ENCODE results near the gene SLC5A3. TPM values are rescaled to one million over a fixed set of nuclear protein-coding genes. Genes with fewer than 3 reads are reported as not detected.

Gene SLC5A3
- 39.1 and 45.1 TPM in 2 replicates for total RNA-seq

DNA sequence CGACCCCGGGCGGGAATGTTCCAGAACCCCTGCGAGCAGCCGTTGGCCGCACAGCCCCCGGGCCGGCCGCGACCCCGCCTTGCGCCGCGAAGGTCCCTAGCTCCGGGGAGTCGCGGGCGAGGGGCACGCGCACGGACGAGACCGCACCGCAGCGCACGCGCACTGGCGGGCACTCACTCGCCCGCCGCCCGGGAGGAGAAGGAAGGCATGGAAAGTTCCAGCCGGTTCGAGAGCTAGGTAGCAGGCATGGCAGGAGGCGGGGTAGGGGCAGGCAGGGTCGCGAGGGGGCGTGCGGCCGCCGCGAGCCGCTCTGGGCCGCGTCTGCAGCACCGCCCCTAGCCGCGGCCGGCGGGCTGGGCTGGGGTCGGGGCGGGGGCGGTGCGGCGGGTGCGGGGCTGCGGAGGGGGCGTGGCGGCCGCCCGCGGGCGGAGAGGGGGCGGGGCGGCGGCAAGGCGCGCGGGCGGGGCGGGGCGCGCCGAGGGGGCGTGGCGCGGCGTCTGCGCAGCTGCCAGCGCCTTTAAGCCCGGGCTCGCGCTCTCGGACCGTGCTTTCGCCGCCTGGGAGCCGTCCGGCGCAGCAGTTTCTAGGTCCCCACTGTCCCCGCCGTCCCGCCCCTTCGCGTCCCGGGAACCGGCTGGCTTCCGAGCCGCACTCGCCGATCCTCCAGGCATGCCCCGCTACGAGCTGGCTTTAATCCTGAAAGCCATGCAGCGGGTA, at the start of gene SLC5A3, which contains the start of gene MRPS6:
Gene SLC5A3 (plus strand): TSS at position 547 of the 717 bp plus-strand sequence. CDS start 21,621 bp downstream, outside the sequence.
Gene MRPS6 (plus strand): TSS at position 547 of the 717 bp plus-strand sequence. CDS start 123 bp downstream, at position 670.
- peak; percentile 88 for DNase-seq

DNA sequence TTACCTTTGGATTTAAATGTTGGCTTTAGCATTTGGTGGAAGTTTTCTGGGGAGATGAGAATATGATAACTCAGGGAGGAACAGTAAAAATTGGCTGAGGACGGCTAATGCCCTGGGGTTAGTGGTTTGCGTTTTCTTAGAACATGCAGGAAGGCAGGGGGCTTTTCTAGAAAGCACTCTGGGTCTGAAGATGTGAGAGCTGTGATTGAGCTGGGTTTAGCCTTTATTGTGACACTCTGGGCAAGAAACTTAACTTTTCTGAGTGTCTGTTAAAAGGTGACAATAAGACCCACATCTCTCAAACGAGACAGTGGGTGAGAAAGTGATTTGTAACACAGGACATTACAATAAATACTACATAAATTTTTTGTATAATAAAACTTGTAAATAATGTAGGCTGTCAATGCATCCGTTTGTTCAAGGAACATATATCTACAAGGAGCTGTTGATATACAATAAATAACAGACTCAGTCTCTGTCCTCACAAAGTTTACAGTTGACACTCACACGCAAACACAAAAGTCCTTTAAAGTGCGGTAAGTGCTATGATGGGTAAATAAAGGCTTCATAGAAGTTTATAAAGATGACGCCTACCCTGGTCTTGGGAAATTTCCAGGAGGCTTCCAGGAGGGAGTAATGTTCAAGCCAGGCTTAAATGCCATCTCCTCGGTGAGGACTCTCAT, 49.5 kb upstream of the SLC5A3 start:
- no peak for DNase-seq

DNA sequence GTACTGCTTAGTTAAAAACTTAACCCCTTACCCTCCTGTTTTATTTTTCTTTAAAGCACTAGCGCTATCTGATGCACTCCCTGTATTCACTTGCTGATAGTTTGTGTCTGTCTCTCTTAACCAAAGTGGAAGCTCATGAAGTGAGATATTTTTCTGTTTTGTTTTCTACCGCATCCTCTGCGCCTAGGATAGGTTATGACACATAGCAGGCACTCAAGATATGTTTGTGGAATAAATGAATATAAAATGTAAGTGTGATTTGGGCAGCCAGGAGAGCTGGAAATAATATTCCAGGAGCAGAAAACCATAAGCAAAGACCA, 49.0 kb upstream of the SLC5A3 start:
- no peak for DNase-seq

DNA sequence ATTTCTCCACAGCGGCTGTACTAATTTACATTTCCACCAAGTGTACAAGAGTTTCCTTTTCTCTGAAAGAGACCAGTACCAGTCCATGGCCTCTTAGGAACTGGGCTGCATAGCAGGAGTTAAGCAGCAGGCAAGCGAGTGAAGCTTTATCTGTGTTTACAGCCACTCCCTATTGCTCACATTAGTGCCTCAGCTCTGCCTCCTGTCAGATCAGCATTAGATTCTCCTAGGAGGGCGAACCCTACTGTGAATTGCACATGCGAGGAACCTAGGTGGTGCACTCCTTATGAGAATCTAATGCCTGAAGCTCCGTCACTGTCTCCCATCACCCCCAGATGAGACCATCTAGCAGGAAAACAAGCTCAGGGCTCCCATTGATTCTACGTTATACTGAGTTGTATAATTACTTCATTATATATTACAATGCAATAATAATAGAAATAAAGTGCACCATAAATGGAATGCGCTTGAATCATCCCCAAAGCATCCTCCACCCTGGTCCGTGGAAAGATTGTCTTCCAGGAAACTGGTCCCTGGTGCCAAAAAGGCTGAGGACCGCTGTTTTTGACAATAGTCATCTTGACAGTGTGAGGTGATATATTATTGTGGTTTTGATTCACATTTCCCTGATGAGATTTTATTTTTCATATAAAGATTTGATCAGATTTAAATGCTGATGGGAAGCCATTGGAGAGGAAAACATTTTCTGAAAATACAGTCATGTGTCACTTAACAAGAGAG, 45.5 kb upstream of the SLC5A3 start:
- no peak for DNase-seq

DNA sequence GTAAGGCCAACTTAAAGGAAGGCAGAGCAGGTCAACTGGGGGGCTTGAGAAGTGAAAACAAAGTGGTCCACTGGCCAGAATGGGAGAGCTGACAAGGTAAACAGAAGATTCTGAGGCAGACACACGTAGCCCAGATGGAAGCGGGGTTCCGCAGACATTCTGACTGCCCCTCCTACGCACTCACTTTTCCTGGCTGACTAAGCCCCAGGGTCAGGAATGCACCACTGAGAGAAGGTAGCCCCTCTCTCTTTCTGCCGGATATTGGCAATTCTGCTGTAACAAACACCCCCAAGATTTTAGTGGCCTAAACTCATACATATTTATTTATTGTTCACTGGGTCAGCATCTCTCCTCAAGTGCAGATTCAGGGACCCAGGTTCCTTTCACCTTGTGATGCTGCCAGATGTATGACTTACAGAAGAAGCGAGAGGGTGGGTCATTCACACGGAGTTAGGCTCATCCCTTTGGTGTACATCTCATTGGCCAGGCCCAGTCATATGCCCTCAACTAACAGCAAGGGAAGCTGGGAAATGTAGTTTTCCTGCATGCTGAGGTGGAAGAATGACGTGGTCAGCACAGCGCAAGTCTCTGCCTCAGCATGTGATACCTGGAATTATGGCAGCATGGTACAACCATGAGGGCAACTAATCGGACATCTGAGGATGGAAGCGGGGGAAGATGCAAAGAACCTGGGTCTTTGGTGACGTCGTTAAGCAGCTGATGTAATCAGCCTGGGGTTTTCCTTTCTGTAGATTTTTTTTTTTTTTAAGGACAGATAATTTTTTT, 43.4 kb upstream of the SLC5A3 start:
- DNase-seq, result peak; percentile 89

DNA sequence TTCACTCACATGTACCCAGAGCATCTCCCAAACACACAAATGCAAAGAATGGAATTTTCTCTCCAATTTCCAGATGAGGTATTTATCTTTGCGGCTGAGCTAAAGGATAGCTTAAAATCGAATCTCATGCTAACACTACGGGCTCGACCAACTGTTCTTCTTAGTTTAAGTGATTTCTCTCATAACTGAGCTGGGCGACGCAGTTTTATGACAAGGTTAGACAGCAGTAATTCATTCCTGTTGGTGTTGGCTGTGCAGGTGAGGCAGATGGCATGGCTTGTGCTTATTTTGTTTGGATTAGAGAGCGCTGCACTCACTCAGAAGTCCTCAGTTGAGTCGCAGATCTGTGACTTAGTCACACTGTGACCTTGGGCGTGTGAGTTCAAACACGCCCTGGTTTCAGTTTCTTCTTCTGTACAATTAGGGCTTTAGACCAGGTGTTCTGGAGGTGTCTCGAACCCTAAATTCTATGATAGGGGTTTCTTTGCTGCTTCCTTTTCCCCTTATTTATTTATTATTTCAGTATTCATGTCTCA, 41.5 kb upstream of the SLC5A3 start:
- DNase-seq, result no peak

DNA sequence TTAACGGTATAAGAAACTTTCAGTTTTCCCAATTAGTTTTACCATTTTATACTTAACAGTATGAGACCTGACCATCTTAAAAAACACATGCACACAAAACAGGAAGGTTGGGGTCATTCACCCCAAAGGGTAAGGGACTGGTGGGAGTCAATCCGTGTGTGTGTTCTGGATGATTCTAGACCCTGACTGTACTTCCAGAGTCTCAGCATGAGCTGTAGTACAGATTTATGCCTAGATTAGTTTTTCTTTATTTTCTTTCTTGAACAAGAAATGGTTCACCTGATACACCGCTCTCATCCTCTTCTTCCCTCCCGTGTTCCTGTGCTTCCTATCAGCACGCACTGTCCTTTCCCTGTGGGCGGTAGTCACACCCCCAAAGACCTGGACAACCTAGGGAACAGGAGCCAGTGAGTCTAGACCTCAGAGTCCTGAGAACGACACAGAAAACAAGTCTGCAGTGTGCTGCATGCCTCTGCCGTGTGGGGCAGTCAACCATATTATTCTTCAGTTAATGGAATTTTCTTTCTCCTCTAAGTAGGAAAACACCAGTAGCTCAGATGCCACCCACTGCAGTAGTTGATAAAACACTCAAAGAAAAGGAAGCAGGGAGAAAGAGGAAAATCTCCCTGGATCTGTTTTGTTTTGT, 38.9 kb upstream of the SLC5A3 start:
- no peak for DNase-seq

DNA sequence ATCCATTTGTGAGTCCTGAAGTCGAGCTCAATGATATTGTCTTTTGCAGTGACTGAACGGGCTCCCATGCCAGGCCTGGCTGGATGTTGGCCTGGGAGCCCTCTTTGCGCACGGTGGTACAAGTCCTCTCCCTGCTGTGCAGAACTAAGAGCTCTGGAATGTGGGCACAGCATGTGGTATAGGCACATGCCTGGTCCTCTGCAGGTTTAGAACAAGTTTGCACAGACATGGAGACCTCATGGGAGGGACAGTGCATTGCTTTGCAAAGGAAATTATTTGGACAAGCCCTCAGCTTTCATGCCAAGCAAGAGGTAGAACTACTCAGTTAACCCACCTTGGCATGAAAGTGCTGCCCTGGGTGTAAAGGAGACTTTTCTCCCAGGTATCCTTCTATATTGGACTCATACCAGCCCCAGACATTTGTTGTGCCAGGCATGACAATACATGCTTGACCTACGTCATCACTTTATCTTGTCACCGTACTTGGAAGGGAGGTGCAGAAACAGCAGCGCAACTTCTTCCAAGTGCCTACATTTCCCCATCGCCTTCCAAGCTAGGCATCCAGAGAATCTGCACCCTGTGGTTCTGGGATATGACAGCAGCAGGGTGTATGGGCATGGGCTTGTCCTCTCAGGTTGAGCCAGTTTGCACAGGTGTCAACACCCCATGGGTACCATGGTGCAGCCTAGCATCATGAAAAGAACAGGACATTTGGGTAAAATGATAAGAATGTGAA, 37.6 kb upstream of the SLC5A3 start:
- no peak for DNase-seq

DNA sequence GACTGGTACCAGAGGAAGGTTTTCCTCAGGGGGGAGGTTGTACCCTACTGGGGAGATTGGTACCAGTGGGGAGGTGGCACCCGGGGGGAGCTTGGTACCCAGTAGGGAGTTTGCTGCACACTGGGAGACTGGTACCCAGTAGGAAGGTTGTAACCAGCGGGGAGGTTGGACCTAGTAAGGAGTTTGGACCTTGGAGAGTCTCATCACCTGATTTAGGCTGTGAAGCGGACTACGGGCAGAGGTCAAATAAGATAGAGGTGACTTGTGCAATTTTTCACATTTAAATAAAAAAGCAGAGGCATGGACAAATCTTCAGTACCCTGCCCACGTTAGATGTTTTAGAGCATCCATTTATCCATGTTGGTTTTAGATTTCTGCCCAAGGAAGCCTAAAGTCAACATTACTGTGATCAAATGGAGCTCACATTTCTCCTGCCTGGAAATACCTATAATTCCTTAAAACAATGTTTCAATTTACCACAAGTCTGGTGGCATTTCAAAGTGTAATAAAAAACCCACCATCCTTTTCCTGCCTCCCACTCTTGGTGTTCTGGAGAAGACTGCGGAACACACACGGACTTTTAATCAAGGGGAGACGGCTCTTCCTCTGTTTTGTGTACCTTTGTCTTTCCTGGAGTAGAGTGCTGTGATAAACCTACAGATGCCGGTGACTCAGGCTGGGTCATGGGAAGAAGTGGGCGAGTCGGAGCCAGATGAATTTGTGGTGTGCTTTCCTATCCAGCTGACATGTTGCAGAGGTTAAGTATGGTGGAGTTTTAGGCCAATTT, 36.2 kb upstream of the SLC5A3 start:
- DNase-seq, result peak; percentile 85

DNA sequence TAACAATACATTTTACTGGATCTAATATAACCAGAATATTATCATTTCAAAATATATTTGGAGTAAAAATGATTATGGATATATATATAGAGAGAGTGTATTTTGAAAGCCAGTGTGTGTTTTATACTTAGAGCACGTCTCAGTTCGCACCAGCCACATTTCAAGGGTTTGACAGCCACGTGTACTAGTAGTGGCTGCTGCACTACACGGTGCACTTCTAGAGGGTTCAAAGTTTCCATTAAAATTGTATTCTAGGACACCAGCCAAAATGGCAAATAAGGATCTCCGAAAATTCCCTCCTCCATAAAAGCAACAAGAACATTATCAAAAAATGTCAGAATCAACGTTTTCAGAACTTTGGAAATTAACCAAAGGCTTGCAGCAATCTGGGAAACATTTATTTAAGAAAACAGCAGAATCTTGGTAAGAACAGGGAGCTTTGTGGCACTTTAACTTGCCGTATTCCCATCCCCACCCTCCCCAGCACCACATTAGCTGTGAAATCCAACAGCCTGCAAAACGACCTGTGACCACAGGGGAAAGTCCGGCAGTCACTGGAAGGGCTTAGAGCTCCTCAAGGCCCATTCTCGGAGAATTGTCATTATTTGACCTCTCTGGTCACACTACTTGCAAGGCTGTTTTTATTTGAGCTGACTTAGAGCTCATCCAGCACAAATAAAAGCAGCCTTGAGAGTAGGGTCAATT, 33.5 kb upstream of the SLC5A3 start:
- DNase-seq, result no peak

DNA sequence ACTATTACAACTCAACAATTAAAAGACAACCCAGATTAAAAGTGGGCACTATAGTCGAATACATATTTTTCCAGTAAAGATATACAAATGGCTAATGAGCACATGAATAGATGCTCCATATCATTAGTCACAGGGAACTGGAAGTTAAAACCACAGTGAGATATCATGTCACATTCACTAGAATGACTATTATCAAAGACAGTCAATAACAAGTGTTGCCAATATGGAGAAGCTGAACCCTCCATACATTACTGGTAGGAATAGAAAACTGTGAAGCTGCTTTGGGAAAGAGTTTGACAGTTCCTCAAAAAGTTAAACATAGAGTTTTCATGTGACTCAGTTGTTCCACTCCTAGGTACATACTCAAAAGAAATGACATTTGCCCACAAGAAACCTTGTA, 30.6 kb upstream of the SLC5A3 start:
- no peak for DNase-seq

DNA sequence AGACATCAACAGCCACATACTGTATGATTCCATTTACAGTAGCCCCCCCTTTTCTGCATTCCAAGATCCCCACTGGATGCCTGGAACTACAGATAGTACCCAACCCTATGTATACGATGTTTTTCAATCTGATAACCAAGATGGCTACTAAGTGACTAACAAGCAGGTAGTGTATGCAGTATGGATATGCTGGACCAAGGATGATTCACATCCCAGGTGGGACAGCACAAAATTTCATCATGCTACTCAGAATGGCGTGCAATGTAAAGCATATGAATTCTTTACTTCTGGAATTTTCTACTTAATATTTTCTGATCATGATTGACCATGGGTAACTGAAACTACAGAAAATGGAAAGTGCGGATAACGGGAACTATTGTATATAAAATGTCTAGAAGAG, 30.0 kb upstream of the SLC5A3 start:
- DNase-seq, result no peak

DNA sequence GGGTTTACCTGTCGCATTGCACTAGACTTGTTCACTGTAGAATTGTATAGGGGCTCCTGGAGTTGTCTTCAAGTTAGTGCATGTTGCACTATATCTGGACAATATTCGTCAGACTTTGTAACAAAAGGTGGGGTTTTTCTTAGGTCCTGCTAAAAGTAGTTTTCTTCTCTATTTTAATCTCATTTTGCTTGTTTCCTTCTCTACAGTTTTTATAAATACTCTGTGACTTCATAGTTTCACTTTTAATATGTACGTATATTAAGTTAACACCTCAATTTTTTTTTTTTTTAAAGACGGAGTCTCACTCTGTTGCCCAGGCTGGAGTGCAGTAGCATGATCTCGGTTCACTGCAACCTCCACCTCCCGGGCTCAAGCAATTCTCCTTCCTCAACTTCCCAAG, 26.5 kb upstream of the SLC5A3 start:
- no peak for DNase-seq

DNA sequence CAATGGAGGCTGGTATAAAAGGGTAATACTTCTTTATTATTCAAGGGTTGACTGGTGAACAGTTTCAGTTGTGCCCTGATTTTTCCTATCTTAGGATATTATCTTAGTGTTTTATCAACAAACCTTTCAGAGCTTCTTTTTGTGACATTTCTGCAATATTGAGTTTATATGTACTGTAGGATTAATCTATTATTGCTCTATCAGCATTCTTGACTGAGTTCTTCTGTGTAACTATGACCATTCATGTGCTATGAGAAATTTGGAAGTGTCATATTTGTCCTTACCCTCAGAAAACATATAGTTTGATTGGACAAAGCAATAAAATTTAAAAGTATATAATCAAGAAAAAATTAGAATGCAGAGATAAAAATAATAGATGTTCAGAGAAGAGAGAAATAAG, 25.5 kb upstream of the SLC5A3 start:
- no peak for DNase-seq

DNA sequence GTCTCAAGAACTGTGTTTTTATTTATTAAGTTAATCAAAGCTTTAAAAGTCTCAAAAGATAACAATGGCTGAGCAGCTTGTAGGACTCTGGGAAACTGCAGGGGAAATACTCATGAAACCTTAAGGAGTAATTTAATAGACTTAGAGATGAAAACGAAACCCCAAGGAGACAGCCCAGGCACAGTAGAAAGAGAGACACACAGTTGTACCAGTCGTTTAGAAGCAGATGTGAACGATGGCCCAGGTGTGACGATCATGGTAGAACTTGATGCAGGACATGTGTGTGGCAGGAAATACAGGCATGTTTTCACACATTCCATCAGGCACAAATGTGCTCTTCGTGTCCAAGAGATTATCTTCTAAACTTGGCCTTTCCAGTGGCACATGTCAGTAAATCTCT, 21.2 kb upstream of the SLC5A3 start:
- DNase-seq, result no peak

DNA sequence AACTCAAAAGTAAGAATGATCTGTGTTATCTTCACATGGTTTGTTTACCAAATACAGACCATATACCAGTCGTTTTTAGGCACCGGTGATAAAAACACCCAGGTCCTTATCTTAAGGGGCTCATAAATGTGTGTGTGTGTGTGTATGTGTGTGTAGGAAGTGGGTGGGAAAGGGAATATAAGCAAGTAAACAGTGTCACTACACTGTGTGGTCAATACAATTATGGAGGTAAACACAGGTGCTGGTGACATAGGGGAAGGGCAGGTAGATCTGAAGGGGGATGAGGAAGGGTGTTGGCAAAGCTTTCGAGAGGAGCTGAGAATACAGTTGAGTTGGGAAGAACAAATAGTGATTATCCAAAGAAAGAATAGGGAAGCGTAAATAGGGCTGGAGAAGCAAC, 19.1 kb upstream of the SLC5A3 start:
- no peak for DNase-seq

DNA sequence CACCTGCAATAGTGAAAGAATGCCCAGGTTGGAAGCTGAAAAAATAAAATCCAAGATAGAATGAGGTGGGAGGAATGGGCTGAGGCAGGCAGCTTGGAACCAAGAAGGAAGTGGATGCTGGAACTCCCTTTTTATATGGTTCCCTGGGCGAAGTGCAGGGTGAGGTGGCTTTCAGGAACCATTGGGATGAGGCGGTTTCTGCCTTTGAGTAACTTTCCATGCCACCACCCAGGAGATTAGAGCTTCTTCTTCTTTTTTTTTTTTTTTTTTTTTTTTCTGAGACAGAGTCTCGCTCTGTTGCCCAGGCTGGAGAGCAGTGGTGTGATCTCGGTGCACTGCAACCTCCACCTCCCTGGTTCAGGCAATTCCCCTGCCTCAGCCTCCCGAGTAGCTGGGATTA, 17.8 kb upstream of the SLC5A3 start:
- DNase-seq, result no peak

DNA sequence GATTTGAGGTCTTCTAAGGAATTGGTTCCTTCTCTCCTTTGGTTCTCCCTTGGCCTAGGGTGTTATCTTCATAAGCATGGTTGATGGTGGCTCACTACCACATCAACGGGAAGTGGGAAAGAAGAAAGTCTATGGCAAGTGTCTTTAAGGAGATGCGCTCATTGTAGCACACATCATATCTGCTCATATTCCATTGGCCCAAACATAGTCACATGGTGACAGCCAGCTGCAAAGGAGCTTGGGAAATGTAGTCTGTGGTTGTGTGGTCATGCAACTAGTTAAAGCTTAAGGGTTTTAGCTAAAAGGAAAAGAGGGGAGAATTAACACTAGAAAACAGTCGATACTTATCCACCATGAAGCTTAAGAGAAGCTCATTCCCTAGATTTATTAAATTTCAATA, 11.4 kb upstream of the SLC5A3 start:
- DNase-seq, result peak; percentile 27

DNA sequence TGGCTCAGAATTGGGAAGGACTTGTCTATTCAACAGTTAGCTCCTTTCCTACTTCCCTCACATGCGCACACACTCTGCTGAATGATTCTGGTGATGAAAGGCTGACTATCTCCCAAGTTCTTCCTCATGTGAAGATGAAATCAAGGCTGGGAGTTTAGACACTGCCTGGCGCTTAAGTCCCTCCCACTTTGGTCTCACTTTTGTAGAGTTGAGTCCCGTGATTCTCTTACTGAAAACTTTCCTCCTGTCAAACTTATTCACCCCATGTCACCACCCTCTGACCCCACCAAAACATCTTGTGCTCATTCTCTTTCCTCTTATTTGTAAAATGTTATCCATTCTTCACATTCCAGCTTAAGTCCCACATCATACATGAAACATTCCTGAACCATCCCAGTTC, 8.4 kb upstream of the SLC5A3 start:
- no peak for DNase-seq

DNA sequence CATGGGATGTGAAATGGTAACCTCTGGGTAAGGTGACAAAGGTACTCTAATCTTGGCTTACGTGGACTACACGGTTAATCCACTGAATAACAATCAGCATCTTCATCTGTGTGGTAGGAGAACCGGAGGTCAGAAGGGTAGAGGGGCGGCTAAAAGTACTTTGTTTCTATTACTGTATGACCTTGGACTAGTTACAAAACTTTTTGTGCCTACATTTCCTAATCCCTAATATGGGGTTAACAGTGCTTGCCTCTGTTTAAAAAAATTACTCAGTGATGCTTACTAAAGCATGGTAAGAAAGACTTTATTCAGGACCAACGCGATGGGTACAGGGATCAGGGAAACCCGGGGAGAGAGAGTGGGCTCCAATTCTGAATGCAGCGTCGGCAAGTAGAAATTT, 1.7 kb upstream of the SLC5A3 start:
- no peak for DNase-seq

All from dermis blood vessel endothelial cell (primary cell).